ENCODE measurements around the gene RETREG1.
"Not testable (repeated sequence)": the region's sequence is repeated elsewhere in the genome, so short reads cannot be mapped to it uniquely, and the experiment has no call there.

Gene RETREG1

GRCh38 chr5:16450163-16450562 is 166.6 kb downstream of the RETREG1 start:
- no peak for DNase-seq (ENCODE audit: low read depth)

- DNase-seq (ENCODE audit: low read depth) = no peak
Measured at GRCh38 chr5:16446993-16447392, 169.8 kb downstream of the RETREG1 start.

GRCh38 chr5:16437977-16438376 is 178.8 kb downstream of the RETREG1 start:
- no peak for DNase-seq (ENCODE audit: low read depth)

- not testable (repeated sequence) for DNase-seq (ENCODE audit: low read depth)
Measured at GRCh38 chr5:16436065-16436682, 180.6 kb downstream of the RETREG1 start.

- DNase-seq (ENCODE audit: low read depth) = no peak
Measured at GRCh38 chr5:16431490-16431889, 185.3 kb downstream of the RETREG1 start.

- DNase-seq (ENCODE audit: low read depth) = no peak
Measured at GRCh38 chr5:16430349-16431089, 186.3 kb downstream of the RETREG1 start.

GRCh38 chr5:16428359-16428758 is 188.4 kb downstream of the RETREG1 start:
- no peak for DNase-seq (ENCODE audit: low read depth)

- DNase-seq (ENCODE audit: low read depth) = no peak
Measured at GRCh38 chr5:16427587-16427986, 189.2 kb downstream of the RETREG1 start.

All from GM04503 (cell line).